HS-27A (cell line): Measurements from ENCODE around the gene PCSK4.

ENCODE experiments used
- DNase-seq: peaks from one replicate; pipeline ENCODE4 v3.0.0-alpha.2; 2012; ENCODE audit warnings: low read depth, missing footprints

Gene PCSK4

GRCh38 chr19:1437609-1438008, 52.5 kb downstream of the PCSK4 start:
- DNase-seq: no peak

DNA sequence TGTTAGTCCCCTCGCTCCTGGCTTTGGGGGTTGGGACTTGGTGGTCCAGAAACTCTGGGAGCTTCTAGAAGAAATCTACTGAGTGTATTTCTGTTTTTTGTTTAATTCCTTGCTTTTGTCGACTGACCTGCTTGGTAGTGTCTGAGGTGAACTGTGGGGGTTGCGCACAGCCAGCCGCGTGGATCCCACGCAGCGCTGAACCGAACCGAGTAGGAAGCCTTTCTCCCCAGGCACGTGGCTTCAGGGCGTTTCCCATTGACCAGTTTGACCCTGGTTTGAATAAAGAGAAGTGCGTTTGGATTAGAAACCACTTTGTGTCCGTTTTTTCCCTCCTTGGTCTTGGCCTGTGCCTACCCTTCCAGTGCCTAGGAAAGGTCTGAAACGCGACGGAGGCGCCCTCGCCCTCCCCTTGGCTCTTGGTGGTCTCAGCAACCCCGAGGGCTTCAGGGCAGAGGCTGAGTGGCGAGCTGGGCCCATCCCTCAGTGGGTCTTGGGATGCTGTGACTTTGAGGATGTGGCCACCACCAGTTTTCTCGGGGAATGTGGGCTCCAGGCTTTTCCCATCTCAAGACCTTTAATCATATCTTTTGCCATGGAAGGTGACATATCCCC, 54.7 kb downstream of the PCSK4 start:
- DNase-seq: no peak

GRCh38 chr19:1434577-1435060, 55.5 kb downstream of the PCSK4 start:
- no peak for DNase-seq

DNA sequence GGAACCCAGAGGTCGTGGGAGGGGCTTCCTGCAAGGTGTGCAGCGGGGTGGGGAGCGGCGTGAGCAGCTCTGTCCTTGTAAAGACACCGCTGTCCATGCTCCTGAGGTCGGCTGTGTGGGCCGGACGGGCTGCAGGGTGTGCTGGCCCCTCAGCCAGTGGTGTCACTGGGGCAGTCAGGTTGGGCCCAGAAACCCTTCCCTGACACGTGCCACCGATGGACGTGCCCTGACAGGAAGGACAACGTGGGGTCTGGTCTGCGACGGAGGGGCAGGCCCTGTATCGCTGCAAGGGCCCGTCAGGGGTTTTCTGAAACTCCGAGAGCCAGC, 56.1 kb downstream of the PCSK4 start:
- DNase-seq: no peak

- DNase-seq: no peak
Measured at GRCh38 chr19:1433119-1434039, 56.8 kb downstream of the PCSK4 start.

DNA sequence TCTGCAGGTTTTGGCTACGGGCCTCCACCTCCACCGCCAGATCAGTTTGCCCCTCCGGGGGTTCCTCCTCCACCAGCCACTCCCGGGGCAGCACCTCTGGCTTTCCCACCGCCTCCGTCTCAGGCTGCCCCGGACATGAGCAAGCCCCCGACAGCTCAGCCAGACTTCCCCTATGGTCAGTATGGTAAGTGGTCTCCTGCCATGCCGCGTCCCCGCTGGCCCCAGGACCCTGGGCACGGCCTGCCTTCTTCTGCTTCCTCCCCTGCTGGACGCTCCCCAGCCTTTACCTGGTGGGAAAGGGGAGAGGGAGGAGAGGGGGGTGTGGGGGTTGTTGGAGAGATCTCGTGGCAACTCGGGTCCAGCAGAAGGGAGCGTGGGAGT, 57.7 kb downstream of the PCSK4 start:
- no peak for DNase-seq

- no peak for DNase-seq
Measured at GRCh38 chr19:1431759-1432506, 58.2 kb downstream of the PCSK4 start.
